Gastrocnemius medialis (tissue), 4 donors: ENCODE data around the gene IL22RA1. TPM values are rescaled to one million over a fixed set of nuclear protein-coding genes. Genes with fewer than 3 reads are reported as not detected.

Experiments
- ATAC-seq, 2 donors: fragments of 150-250 bp; one replicate each; pipeline ENCODE4 v1.9.1; 2016
- DNase-seq, 2 donors: peaks; one replicate each; pipeline ENCODE4 v3.0.0-alpha.2; 2019
- H3K27ac ChIP-seq, 4 donors: fragments of 200-600 bp; sonication (generic); 1 replicate in 1 of 4; 2 replicates in 3 of 4; pipeline ENCODE4 v1.5.1; 2016 to 2018; ENCODE audit warnings: mild to moderate bottlenecking in 2 of 4, moderate library complexity in 1 of 4
- H3K27me3 ChIP-seq, 3 donors: fragments of 200-600 bp; sonication (generic) in 2 of 3; 1 replicate in 1 of 3; 2 replicates in 2 of 3; pipeline versions ENCODE4 v1.5.1 to v1.6.0; 2016 to 2019; ENCODE audit warnings: mild to moderate bottlenecking in 1 of 3, moderate library complexity in 1 of 3
- H3K36me3 ChIP-seq, 2 donors: fragments of 200-600 bp; sonication (generic) in 1 of 2; one replicate each; pipeline ENCODE4 v1.5.1; 2017 to 2018
- H3K4me1 ChIP-seq, 2 donors: fragments of 200-600 bp; sonication (generic) in 1 of 2; one replicate each; pipeline ENCODE4 v1.5.1; 2016 to 2017; ENCODE audit warnings: mild to moderate bottlenecking in 2 of 2
- H3K4me3 ChIP-seq, 4 donors: fragments of 200-600 bp; sonication (generic) in 3 of 4; 1 replicate in 1 of 4; 2 replicates in 3 of 4; pipeline ENCODE4 v1.5.1; 2016 to 2019; ENCODE audit warnings: mild to moderate bottlenecking in 2 of 4
- H3K9me3 ChIP-seq, 3 donors: fragments of 200-600 bp; sonication (generic) in 2 of 3; 1 replicate in 1 of 3; 2 replicates in 2 of 3; pipeline ENCODE4 v1.5.1; 2016 to 2019
- POLR2A ChIP-seq, 2 donors: fragments of 450-650 bp; IDR thresholded peaks; one replicate each; pipeline ENCODE4 v1.6.1; 2017; ENCODE audit warnings: antibody characterized with exemption in 2 of 2, mild to moderate bottlenecking in 2 of 2, moderate library complexity in 2 of 2
- in situ Hi-C, 4 donors: fragments of 200-750 bp; cut with MboI; loops; one replicate each; pipeline versions ENCODE4 v1.15.0 to v1.8.0; 2017; ENCODE audit warnings: low sequenced_read_pairs in 4 of 4
- intact Hi-C: fragments of 100-400 bp; cut with DNase I; formaldehyde crosslinking; loops from one replicate; pipeline ENCODE4 v1.15.1; 2023; ENCODE audit warnings: low total_unique reads
- total RNA-seq, 4 donors: library from RNA; depleted of rRNA; stranded (reverse); fragments of >200 nt; gene quantifications; one replicate each; pipeline versions ENCODE4 v1.1.0 to v1.2.3, GENCODE V29; 2016
- TF ChIP-seq, protein P1 (sequence below), 5 experiments: fragments of 450-650 bp in 3 of 5; fragments of 200-600 bp in 2 of 5; sonication (generic) in 2 of 5; IDR thresholded peaks in 4 of 5; conservative IDR thresholded peaks in 1 of 5; 1 replicate in 4 of 5; 2 replicates in 1 of 5; pipeline ENCODE4 v1.5.1; 2016 to 2019; ENCODE audit warnings: antibody characterized with exemption in 5 of 5, mild to moderate bottlenecking in 3 of 5, moderate library complexity in 3 of 5

The IL22RA1 gene
- total RNA-seq, 4 donors from 2014 or later: 0.36 TPM; not detected in 3

DNA sequence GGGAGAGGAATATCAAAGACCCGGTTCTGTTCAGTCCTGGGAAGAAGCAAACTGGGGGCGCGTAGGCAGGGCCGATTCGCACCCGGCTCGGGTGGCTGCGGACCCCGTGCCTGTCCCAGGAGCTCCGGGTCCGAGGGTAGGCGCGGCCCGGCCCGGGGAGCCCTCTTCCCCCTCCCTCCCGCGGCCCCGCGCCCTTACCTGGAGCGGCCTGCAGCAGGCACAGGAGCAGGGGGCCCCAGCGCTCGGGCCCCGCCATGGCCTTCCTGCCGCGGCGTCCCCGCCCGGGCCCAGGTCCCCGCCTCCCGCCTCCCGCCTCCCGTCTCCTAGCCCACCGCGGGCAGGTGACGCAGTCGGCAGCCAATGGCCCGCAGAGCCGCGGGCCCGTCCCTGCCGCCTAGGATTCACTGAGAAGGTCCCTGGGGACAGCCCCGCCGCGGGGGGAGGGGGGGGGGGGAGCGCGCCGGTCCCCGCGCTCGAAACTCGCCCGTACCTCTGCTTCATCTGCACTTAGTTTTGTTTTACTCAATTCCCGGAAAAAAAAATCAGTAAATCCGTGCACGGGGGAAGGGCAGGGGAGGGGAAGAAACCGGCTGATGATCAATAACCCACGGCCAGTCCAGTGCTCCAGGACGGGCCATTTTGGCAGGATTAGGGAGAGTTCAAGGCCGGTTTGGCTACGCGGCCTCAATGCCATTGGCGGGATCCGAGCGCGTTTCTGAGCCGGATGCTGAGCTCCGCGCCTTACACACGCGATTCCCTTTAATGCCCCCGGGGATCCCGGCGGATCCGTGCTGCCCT is 44.3 kb upstream of the IL22RA1 start, which contains the start of gene IFNLR1:
Gene IFNLR1 (minus strand): TSS at position 297 of the 798 bp plus-strand sequence. CDS start 41 bp downstream, at position 256.
- peak; percentile 37 to 67 for ATAC-seq

DNA sequence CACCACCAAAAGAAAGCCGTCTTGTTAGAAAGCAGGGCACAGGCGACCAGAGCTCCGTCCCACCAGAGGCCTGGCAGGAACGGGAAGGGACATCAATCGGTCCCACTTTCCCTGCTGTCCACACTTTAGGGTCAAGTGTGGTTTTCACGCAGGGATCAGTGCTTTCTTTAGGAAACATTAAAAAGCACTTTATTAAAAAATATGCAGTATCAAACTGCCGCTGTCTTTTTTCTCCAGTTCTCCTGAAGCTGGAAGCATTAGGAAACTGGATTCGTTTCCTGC is 43.7 kb upstream of the IL22RA1 start:
- in situ Hi-C loops: no loop called here
- TF ChIP-seq POLR2A (IDR thresholded peaks at IDR 0.05): no peak
- TF ChIP-seq, protein P1, sequence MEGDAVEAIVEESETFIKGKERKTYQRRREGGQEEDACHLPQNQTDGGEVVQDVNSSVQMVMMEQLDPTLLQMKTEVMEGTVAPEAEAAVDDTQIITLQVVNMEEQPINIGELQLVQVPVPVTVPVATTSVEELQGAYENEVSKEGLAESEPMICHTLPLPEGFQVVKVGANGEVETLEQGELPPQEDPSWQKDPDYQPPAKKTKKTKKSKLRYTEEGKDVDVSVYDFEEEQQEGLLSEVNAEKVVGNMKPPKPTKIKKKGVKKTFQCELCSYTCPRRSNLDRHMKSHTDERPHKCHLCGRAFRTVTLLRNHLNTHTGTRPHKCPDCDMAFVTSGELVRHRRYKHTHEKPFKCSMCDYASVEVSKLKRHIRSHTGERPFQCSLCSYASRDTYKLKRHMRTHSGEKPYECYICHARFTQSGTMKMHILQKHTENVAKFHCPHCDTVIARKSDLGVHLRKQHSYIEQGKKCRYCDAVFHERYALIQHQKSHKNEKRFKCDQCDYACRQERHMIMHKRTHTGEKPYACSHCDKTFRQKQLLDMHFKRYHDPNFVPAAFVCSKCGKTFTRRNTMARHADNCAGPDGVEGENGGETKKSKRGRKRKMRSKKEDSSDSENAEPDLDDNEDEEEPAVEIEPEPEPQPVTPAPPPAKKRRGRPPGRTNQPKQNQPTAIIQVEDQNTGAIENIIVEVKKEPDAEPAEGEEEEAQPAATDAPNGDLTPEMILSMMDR (IDR thresholded peaks at IDR 0.05 in 4 of 5, conservative IDR thresholded peaks at IDR 0.05 in 1 of 5): no peak
- Histone ChIP-seq H3K36me3 (no peaks in the 10 kb centered on the region), H3K4me1 (peaks cover 19 to 23% of the 10 kb centered on the region in 2 donors), H3K27me3 (no peaks in the 10 kb centered on the region), H3K4me3 (peak overlapping the region; percentile 61 to 67 (median 64)), H3K27ac (peak overlapping the region; percentile 72 to 81 (median 78)), H3K9me3 (no peaks in the 10 kb centered on the region)
- no peak for DNase-seq
- ATAC-seq: no peak
- intact Hi-C loops: no loop called here

More for the DNA sequence above, 44.3 kb upstream of the IL22RA1 start, which contains the start of gene IFNLR1:
- Histone ChIP-seq H3K4me3 (peak within 1 kb of the TSS; percentile 61 to 67 (median 64)), H3K27me3 (no peaks in the 10 kb centered on the region), H3K9me3 (no peaks in the 10 kb centered on the region), H3K4me1 (peaks cover 19 to 23% of the 10 kb centered on the region in 2 donors), H3K36me3 (no peaks in the 10 kb centered on the region), H3K27ac (peak within 1 kb of the TSS; percentile 72 to 81 (median 78))
- in situ Hi-C loops: no loop called here
- TF ChIP-seq, protein P1 (IDR thresholded peaks at IDR 0.05 in 4 of 5, conservative IDR thresholded peaks at IDR 0.05 in 1 of 5): no peak
- TF ChIP-seq POLR2A (IDR thresholded peaks at IDR 0.05): peak; percentile 78
- DNase-seq: peak; percentile 32 to 60
- intact Hi-C loops: no loop called here

DNA sequence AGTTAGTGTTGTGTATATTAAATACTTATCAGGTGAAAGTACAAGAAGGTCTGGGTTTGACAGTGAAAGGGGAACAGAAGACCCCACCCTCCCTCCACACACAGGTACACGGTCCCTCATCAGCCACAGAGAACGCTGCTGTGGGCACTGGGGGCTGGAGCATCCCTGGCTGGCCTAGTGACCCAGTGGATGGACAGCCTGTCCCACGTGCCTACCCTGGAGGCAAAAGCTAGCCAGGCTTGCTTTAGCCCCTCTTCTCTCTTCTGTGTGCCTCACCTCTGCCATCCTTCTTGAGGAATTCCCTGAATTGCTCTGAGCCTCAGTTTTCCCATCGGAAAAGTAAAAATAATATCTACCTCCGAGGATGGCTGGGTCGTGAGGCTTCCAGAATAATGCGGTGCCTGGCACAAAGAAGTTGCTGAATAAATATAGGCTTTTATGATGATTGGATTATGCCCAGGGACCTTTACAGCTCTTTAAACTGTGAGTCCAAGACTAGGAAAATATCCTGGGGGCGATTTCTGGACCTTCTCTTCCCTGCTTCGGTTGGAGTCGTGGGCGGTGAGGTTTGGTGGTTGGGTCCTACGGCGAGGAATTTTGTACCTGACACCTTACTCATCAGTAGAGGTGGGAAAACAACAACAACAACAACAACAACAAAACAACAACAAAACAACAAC is 43.2 kb upstream of the IL22RA1 start:
- H3K27ac ChIP-seq: peak overlapping the region; percentile 72 to 81 (median 78)
- H3K4me1 ChIP-seq: peaks cover 19 to 23% of the 10 kb centered on the region in 2 donors
- in situ Hi-C loops: no loop called here
- no peaks in the 10 kb centered on the region for H3K9me3 ChIP-seq
- intact Hi-C loops: no loop called here
- TF ChIP-seq, protein P1 (IDR thresholded peaks at IDR 0.05 in 4 of 5, conservative IDR thresholded peaks at IDR 0.05 in 1 of 5): no peak
- no peak for TF ChIP-seq POLR2A (IDR thresholded peaks at IDR 0.05)
- DNase-seq (no peak), ATAC-seq (no peak)
- H3K36me3 ChIP-seq: no peaks in the 10 kb centered on the region
- H3K27me3 ChIP-seq: no peaks in the 10 kb centered on the region
- peak overlapping the region in 2 of 4 donors; percentile 65 to 67 for H3K4me3 ChIP-seq

DNA sequence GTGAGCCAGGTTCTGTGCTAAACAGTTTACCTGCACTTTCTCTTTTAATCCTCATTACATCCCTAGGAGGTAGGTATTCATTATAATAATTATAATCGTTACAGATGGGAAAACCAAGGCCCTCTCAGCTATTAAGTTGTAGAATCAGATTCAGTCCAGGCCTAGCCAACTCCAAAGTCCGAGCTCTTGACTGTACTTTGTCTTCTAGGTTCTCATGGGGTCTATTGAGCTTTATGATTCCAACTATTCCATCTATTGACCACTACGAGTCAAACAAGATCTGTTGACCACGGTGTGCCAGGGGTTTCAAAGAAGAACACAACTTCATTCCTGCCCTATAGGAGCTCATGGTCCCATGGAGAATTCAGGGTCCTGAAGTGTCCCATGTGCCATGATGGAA is 42.1 kb upstream of the IL22RA1 start:
- no peak for ATAC-seq
- no peak overlapping the region for H3K4me3 ChIP-seq
- intact Hi-C loops: no loop called here
- peaks cover 15 to 18% of the 10 kb centered on the region in 2 donors for H3K4me1 ChIP-seq
- in situ Hi-C loops: no loop called here
- H3K27me3 ChIP-seq: no peaks in the 10 kb centered on the region
- no peak for TF ChIP-seq POLR2A (IDR thresholded peaks at IDR 0.05)
- TF ChIP-seq, protein P1 (IDR thresholded peaks at IDR 0.05 in 4 of 5, conservative IDR thresholded peaks at IDR 0.05 in 1 of 5): no peak
- no peak for DNase-seq
- no peaks in the 10 kb centered on the region for H3K9me3 ChIP-seq
- no peak overlapping the region for H3K27ac ChIP-seq
- no peaks in the 10 kb centered on the region for H3K36me3 ChIP-seq
